HL-60 (cell line): ENCODE results near the gene KBTBD13.

Experiments
- CTCF ChIP-seq: IDR thresholded peaks from one replicate; pipeline ENCODE4 v1.5.1; 2011; ENCODE audit warnings: low read length, control low read depth, inconsistent platforms; ENCODE audit not compliant: insufficient read depth
- POLR2AphosphoS5 ChIP-seq: IDR thresholded peaks from 2 replicates; pipeline ENCODE4 v1.6.1; 2012; ENCODE audit warnings: low read depth
- REST ChIP-seq: IDR thresholded peaks from 2 replicates; pipeline ENCODE4 v1.6.1; 2012; ENCODE audit warnings: low read depth; ENCODE audit not compliant: insufficient replicate concordance

- TF ChIP-seq CTCF (no peak), POLR2AphosphoS5 (no peak), REST (no peak)
Measured at GRCh38 chr15:65037309-65037708, 39.2 kb upstream of the KBTBD13 start.
